T-helper 17 cell (primary cell): ENCODE measurements around the gene DOK6. TPM values are rescaled to one million over a fixed set of nuclear protein-coding genes. Genes with fewer than 3 reads are reported as not detected.

ENCODE experiments used
- ATAC-seq: fragments of 150-1000 bp; cut with Tn5 transposase; 2 replicates; pipeline ENCODE4 v1.10.0; 2021; ENCODE audit warnings: mild to moderate bottlenecking, moderate library complexity
- DNase-seq, 3 donors: peaks; one replicate each; pipeline versions ENCODE4 v3.0.0 to v3.0.0-alpha.2; 2020 to 2021
- H3K9me3 ChIP-seq: one replicate; pipeline ENCODE4 v1.7.0; 2013; ENCODE audit warnings: low read length, mild to moderate bottlenecking; ENCODE audit not compliant: control insufficient read depth, poor library complexity, severe bottlenecking
- H3K27ac Mint-ChIP-seq: one replicate; pipeline ENCODE4 v1.8.0; 2022; ENCODE audit warnings: mild to moderate bottlenecking, moderate library complexity, mixed read lengths
- H3K27me3 Mint-ChIP-seq: one replicate; pipeline ENCODE4 v1.8.0; 2022; ENCODE audit warnings: mixed read lengths
- H3K36me3 Mint-ChIP-seq: one replicate; pipeline ENCODE4 v1.8.0; 2022; ENCODE audit warnings: low read depth, mixed read lengths
- H3K4me1 Mint-ChIP-seq: one replicate; pipeline ENCODE4 v1.8.0; 2022; ENCODE audit warnings: mild to moderate bottlenecking, mixed read lengths
- H3K4me3 Mint-ChIP-seq: one replicate; pipeline ENCODE4 v1.8.0; 2022; ENCODE audit warnings: mild to moderate bottlenecking, moderate library complexity, mixed read lengths
- total RNA-seq, 4 donors: library from RNA in 2 of 4; stranded (reverse) in 2 of 4; gene quantifications; one replicate each; pipeline ENCODE4 v1.2.3 and lab custom pipeline; 2022 to 2026

The DOK6 gene
- total RNA-seq, 2 donors from 2014 or later: 0.05 TPM; not detected in 1

GRCh38 chr18:69528435-69528834 is 127.7 kb downstream of the DOK6 start:
- Mint-ChIP-seq H3K27me3 (no peaks in the 10 kb centered on the region), H3K27ac (no peak overlapping the region), H3K4me1 (no peaks in the 10 kb centered on the region), H3K36me3 (no peaks in the 10 kb centered on the region), H3K4me3 (no peak overlapping the region)
- H3K9me3 ChIP-seq: no peaks in the 10 kb centered on the region
- DNase-seq: no peak
- ATAC-seq: no peak

DNA sequence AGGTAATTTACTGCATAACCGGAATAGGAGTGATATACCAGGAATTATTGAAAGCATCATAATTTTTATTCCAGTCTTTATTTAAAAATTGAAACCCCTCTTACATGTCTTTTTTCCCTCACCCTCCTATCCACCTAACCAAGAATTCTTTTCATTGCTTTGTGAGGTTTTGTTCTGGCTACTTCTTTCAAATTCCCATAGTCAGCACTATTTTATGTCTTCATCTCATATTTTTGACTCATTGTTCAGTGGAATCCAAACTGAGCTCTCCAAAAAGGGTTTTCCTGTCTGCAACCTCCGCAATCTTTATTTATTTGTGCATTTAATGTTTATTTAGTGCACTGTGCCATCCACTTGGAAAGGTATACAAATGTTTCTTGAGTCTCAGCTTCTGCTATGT is 128.5 kb downstream of the DOK6 start:
- H3K36me3 Mint-ChIP-seq: no peaks in the 10 kb centered on the region
- no peaks in the 10 kb centered on the region for H3K9me3 ChIP-seq
- H3K27me3 Mint-ChIP-seq: no peaks in the 10 kb centered on the region
- H3K27ac Mint-ChIP-seq: no peak overlapping the region
- no peak overlapping the region for H3K4me3 Mint-ChIP-seq
- DNase-seq (no peak), ATAC-seq (no peak)
- H3K4me1 Mint-ChIP-seq: no peaks in the 10 kb centered on the region

DNA sequence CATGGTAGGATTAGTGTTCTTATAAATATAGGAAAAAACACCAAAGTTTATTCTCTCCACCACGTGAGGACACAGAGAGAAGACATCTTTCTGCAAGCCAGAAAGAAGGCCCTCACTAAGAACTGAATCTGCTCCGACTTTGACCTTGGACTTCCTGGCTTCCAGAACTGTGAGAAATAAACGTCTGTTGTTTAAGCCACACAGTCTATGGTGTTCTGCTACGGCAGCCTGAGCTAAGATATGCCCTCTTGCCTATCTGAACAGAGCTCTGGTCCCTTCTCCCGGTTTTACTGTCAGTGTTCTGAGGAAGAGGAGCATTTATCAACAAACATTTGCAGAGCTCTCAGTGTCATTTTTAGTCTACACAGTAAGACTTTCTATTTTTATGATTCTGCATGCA is 131.3 kb downstream of the DOK6 start:
- Mint-ChIP-seq H3K36me3 (no peaks in the 10 kb centered on the region), H3K27me3 (no peaks in the 10 kb centered on the region), H3K4me3 (no peak overlapping the region), H3K4me1 (no peaks in the 10 kb centered on the region), H3K27ac (no peak overlapping the region)
- DNase-seq (no peak), ATAC-seq (no peak)
- no peaks in the 10 kb centered on the region for H3K9me3 ChIP-seq

DNA sequence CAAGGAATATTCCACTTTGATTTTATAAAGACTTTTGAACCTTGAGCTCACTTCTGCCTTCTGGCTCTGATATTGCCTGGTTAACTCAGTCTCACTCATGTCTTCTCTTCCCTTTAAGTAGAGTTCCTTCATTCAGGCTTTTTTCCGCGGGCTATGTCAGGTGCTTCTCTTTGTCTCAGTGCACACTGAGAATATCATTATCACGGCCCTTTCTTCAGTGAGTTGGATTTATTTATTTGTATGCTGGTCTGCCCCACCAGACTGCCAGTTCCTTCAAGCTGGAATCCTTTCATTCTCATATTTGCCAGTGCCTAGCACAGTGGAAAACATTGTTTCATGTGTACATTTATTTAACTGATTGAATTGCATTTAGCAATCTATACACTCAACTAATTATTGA is 136.5 kb downstream of the DOK6 start:
- DNase-seq: no peak
- H3K4me1 Mint-ChIP-seq: no peaks in the 10 kb centered on the region
- no peak for ATAC-seq
- H3K27ac Mint-ChIP-seq: no peak overlapping the region
- no peak overlapping the region for H3K4me3 Mint-ChIP-seq
- no peaks in the 10 kb centered on the region for H3K36me3 Mint-ChIP-seq
- no peaks in the 10 kb centered on the region for H3K9me3 ChIP-seq
- H3K27me3 Mint-ChIP-seq: peaks cover 5% of the 10 kb centered on the region

- Mint-ChIP-seq H3K27ac (no peak overlapping the region), H3K4me1 (no peaks in the 10 kb centered on the region), H3K36me3 (no peaks in the 10 kb centered on the region), H3K27me3 (peaks cover 13% of the 10 kb centered on the region), H3K4me3 (no peak overlapping the region)
- ATAC-seq: no peak
- no peak for DNase-seq
- H3K9me3 ChIP-seq: no peaks in the 10 kb centered on the region
Observed at GRCh38 chr18:69538849-69539248, 138.2 kb downstream of the DOK6 start.

DNA sequence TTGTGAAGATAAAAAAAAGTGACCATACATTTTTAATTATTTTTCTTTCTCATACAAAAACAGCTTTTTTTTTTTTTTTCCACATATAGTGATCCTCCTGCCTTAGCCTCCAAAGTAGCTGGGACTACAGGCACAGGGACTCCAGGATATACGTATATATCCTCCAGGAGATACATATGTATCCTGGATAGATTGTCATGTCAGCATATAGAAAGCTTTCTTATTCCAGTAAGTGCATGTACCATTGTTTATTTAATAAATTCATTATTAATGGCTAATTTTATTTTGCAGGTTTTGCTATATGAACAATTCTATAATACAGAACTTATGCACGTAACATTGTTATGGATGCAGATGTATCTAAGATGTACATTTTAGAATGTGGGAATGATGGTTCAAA is 138.7 kb downstream of the DOK6 start:
- ATAC-seq: no peak
- Mint-ChIP-seq H3K27ac (no peak overlapping the region), H3K4me3 (no peak overlapping the region), H3K27me3 (peaks cover 18% of the 10 kb centered on the region), H3K4me1 (no peaks in the 10 kb centered on the region), H3K36me3 (no peaks in the 10 kb centered on the region)
- DNase-seq: no peak
- no peaks in the 10 kb centered on the region for H3K9me3 ChIP-seq

DNA sequence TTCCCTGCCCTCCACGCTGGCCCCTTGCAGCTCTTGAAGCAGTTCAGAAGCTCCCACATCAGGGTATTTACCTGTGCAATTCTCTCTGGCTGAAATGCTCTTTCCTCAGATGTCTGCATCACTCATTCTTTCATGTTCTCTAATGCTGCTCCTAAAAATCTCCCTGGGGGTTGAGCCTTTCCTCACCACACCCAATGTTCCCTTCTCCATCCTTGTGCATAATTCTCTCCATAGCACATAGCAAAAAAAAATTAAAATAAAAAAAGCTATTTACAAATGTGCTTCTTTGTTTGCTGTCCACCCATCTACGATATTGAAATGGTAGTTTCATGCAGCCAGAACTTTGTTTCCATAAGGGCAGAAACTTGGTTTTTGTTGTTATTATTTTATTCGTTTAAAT is 155.5 kb downstream of the DOK6 start:
- Mint-ChIP-seq H3K4me3 (no peak overlapping the region), H3K4me1 (no peaks in the 10 kb centered on the region), H3K36me3 (no peaks in the 10 kb centered on the region), H3K27me3 (no peaks in the 10 kb centered on the region), H3K27ac (no peak overlapping the region)
- DNase-seq (no peak), ATAC-seq (no peak)
- H3K9me3 ChIP-seq: no peaks in the 10 kb centered on the region

DNA sequence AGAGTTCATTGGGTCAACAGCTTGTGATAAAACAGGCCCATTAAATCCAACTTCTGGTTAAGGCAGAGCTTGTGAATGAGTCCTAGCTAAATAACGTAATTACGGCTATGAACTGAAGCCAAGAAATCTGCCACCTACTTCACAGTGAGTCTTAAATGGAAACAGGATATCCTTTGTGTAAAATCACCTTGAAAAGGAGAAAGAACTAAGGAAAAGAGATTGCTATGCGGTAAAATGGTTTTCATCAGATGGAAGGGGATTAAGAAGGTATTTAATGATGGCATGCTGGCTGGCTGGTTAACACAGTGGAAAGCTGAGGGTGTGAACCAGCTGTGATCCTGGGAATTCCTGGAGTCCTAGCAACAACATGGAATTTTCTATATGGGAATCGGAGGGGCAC is 156.6 kb downstream of the DOK6 start:
- H3K27ac Mint-ChIP-seq: no peak overlapping the region
- H3K4me1 Mint-ChIP-seq: no peaks in the 10 kb centered on the region
- H3K4me3 Mint-ChIP-seq: no peak overlapping the region
- no peaks in the 10 kb centered on the region for H3K36me3 Mint-ChIP-seq
- no peaks in the 10 kb centered on the region for H3K27me3 Mint-ChIP-seq
- no peak for DNase-seq
- ATAC-seq: no peak
- H3K9me3 ChIP-seq: no peaks in the 10 kb centered on the region

GRCh38 chr18:69558052-69558451 is 157.4 kb downstream of the DOK6 start:
- Mint-ChIP-seq H3K36me3 (no peaks in the 10 kb centered on the region), H3K27me3 (no peaks in the 10 kb centered on the region), H3K4me3 (no peak overlapping the region), H3K27ac (no peak overlapping the region), H3K4me1 (no peaks in the 10 kb centered on the region)
- ATAC-seq (no peak), DNase-seq (no peak)
- no peaks in the 10 kb centered on the region for H3K9me3 ChIP-seq

DNA sequence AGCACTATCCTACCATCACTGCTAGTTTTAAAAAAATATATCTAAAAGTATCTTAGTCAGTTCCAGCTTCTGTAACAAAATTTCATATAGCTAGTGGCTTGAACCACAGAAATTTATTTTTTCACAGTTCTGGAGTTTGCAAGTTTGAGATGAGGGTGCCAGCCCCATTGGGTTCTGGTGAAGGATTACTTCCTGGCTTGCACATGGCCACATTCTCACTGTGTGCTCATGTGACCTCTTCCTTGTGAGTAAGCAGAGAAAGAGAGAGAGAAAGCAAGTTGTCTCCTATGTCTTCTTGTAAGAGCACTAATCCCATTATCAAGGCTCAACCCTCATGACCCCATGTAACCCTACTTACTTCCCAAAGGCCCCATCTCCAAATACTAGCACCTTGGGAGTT is 158.9 kb downstream of the DOK6 start:
- no peak overlapping the region for H3K4me3 Mint-ChIP-seq
- no peak for DNase-seq
- no peaks in the 10 kb centered on the region for H3K4me1 Mint-ChIP-seq
- no peaks in the 10 kb centered on the region for H3K36me3 Mint-ChIP-seq
- no peaks in the 10 kb centered on the region for H3K9me3 ChIP-seq
- no peak for ATAC-seq
- no peak overlapping the region for H3K27ac Mint-ChIP-seq
- H3K27me3 Mint-ChIP-seq: no peaks in the 10 kb centered on the region

- no peaks in the 10 kb centered on the region for H3K36me3 Mint-ChIP-seq
- no peaks in the 10 kb centered on the region for H3K9me3 ChIP-seq
- H3K27me3 Mint-ChIP-seq: no peaks in the 10 kb centered on the region
- no peak overlapping the region for H3K4me3 Mint-ChIP-seq
- H3K4me1 Mint-ChIP-seq: no peaks in the 10 kb centered on the region
- DNase-seq (no peak), ATAC-seq (no peak)
- H3K27ac Mint-ChIP-seq: no peak overlapping the region
Observed at GRCh38 chr18:69564602-69565001, 163.9 kb downstream of the DOK6 start.

DNA sequence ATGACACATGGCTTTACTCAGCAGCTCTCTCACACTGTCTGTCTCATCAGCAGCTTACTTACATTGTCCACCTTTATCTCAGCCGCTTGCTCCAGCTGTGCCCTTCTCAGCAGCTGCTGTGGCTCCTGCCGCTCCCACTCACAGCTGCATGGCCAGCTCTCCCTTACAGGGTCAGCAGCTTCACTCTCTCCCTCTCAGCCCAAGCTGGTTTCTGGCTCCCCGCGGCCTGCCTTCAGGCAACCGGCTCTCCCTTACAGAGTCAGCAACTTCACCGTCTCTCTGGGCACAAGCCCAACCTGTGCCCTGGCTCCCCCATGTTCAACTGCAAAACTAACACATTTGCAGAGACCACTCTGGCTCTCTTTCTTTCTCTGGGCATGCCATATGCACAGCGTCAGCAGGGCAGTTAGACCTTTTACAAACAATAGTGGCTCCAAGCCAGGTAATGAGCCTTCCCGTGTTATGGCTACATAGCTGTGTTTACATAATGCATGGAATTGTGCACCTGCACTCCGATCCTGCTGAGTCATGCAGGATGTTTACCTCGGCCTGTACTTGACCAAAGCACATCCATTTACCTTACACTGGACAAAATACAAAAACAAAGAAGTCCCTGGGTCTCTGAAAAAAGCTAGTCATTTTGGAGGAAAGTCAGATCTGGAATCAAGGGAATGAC is 167.3 kb downstream of the DOK6 start:
- Mint-ChIP-seq H3K4me1 (no peaks in the 10 kb centered on the region), H3K27me3 (no peaks in the 10 kb centered on the region), H3K36me3 (no peaks in the 10 kb centered on the region), H3K27ac (no peak overlapping the region), H3K4me3 (no peak overlapping the region)
- ATAC-seq (no peak), DNase-seq (no peak)
- H3K9me3 ChIP-seq: no peaks in the 10 kb centered on the region

GRCh38 chr18:69569133-69569532 is 168.4 kb downstream of the DOK6 start:
- H3K27ac Mint-ChIP-seq: no peak overlapping the region
- H3K4me3 Mint-ChIP-seq: no peak overlapping the region
- H3K9me3 ChIP-seq: no peaks in the 10 kb centered on the region
- no peaks in the 10 kb centered on the region for H3K36me3 Mint-ChIP-seq
- H3K27me3 Mint-ChIP-seq: no peaks in the 10 kb centered on the region
- DNase-seq (no peak), ATAC-seq (no peak)
- H3K4me1 Mint-ChIP-seq: no peaks in the 10 kb centered on the region

DNA sequence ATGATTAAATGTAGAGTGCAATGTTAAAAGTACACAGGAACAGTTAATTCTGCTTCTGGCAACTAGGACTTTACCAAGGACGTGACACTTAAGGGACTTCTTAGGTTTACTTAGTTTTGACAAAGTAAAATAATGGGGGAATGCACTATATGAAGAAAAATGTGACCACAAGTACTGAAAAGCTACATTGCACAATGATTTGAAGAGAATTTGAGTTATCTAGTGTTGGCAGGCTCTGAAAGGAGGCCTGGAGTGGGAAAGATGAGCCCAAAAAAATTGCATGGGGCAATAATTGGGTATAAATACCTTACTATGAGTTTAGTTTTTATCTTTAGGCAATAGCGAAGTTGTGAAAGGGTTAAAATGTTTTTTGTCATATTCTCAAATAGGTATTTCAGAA is 173.7 kb downstream of the DOK6 start:
- Mint-ChIP-seq H3K4me3 (no peak overlapping the region), H3K27ac (no peak overlapping the region), H3K27me3 (no peaks in the 10 kb centered on the region), H3K4me1 (no peaks in the 10 kb centered on the region), H3K36me3 (no peaks in the 10 kb centered on the region)
- DNase-seq (no peak), ATAC-seq (no peak)
- no peaks in the 10 kb centered on the region for H3K9me3 ChIP-seq
